Pancreas (tissue), 10 donors: ENCODE measurements around the gene BAZ1B. TPM values are rescaled to one million over a fixed set of nuclear protein-coding genes. Genes with fewer than 3 reads are reported as not detected.

ENCODE experiments used
- ATAC-seq, 4 donors: fragments of 200-7000 bp; cut with Tn5 transposase; one replicate each; pipeline versions ENCODE4 v1.8.0 to v1.9.1; 2020; ENCODE audit warnings: mild to moderate bottlenecking in 4 of 4, moderate library complexity in 4 of 4
- DNase-seq, 6 donors: peaks; one replicate each; pipeline ENCODE4 v3.0.0-alpha.2; 2020
- FAIRE-seq: peaks from 2 replicates; lab custom pipeline; 2012; peaks lifted over from hg19 to GRCh38; lab: Jason Lieb, UNC
- H3K27ac ChIP-seq, 4 donors: fragments of 200-600 bp; sonication (generic); 1 replicate in 3 of 4; 2 replicates in 1 of 4; pipeline versions ENCODE4 v1.5.0 to v1.8.0; 2020
- H3K27me3 ChIP-seq, 4 donors: fragments of 200-600 bp; one replicate each; pipeline ENCODE4 v1.8.0; 2021
- H3K36me3 ChIP-seq, 3 donors: fragments of 200-600 bp; sonication (generic) in 1 of 3; one replicate each; pipeline versions ENCODE4 v1.5.0 to v1.8.0; 2020 to 2021
- H3K4me1 ChIP-seq, 3 donors: fragments of 200-600 bp; one replicate each; pipeline ENCODE4 v1.8.0; 2021
- H3K4me3 ChIP-seq, 4 donors: fragments of 200-600 bp; sonication (generic) in 2 of 4; one replicate each; pipeline versions ENCODE4 v1.5.0 to v1.8.0; 2020 to 2021
- H3K9me3 ChIP-seq, 4 donors: fragments of 200-600 bp; one replicate each; pipeline ENCODE4 v1.8.0; 2021
- CTCF ChIP-seq, 4 donors: fragments of 200-600 bp; sonication (generic) in 3 of 4; IDR thresholded peaks; one replicate each; pipeline versions ENCODE4 v1.5.0 to v1.8.0; 2021; ENCODE audit warnings: antibody characterized with exemption in 4 of 4
- WGBS, 2 donors: extraction: QIAGEN DNeasy Blood & Tissue Kit; methylation state at CpG; one replicate each; pipeline ENCODE4 v1.1.7; 2013; 5-methylcytosine and 5-hydroxymethylcytosine counted together
- intact Hi-C, 3 donors: fragments of 100-400 bp; cut with DNase I; formaldehyde crosslinking; loops; one replicate each; pipeline versions ENCODE4 v1.11.1 to v1.14.2; 2022
- polyA plus RNA-seq, 2 donors: library from polyadenylated mRNA; stranded (reverse); fragments of 200-250 nt; gene quantifications; one replicate each; pipeline ENCODE4 v1.2.3, GENCODE V29; 2013
- total RNA-seq, 6 donors: library from RNA; stranded (reverse); fragmentation: NEBNext Ultra II Directional in 4 of 6; extraction: Animal tissue kit (Norgen Biotek cat#: 25700) in 4 of 6; gene quantifications; one replicate each; pipeline versions ENCODE4 v1.2.1 to v1.2.4, GENCODE V29; 2021 to 2023
- donor health status: healthy with polysubstance abuse.
- donor health status: DM: no; HTN: no; CAD: no; lungs with moderate emphysema.
- donor health status: DM: no; HTN: no; CAD: no.
- donor health status: control.
- donor health status: control.
- donor health status: Bipolar disorder and iron deficiency.
- donor health status: DM: yes; HTN: yes; CAD: no.
- donor health status: DM: no; HTN: no; CAD: no.
- donor health status: DM: no; HTN: no; CAD: no.
- donor health status: DM: yes; HTN: yes; CAD: no.

Gene BAZ1B
- total and polyA plus RNA-seq, 8 donors, result 11.6 to 29.0 (median 17.5) TPM

- Histone ChIP-seq H3K27ac (peak overlapping the region in 1 of 4 donors; percentile 10), H3K4me3 (no peak overlapping the region), H3K36me3 (peaks cover 0 to 47% (median 16%) of the 10 kb centered on the region in 3 donors), H3K27me3 (no peaks in the 10 kb centered on the region), H3K9me3 (no peaks in the 10 kb centered on the region), H3K4me1 (peaks cover 5 to 6% (median 6%) of the 10 kb centered on the region in 3 donors)
- intact Hi-C loops, result no loop called here
- no peak for TF ChIP-seq CTCF (IDR thresholded peaks at IDR 0.05)
- FAIRE-seq (no peak), DNase-seq (no peak), ATAC-seq (peak; percentile 31 to 47 (median 36))
- WGBS, 2 donors, result 46% methylated on average over 8 of the region's 8 CpGs
Measured at GRCh38 chr7:73512018-73512780, 9.9 kb downstream of the BAZ1B start.

GRCh38 chr7:73509463-73509862 lies 12.6 kb downstream of the BAZ1B start:
- Histone ChIP-seq H3K4me1 (peaks cover 5 to 6% (median 6%) of the 10 kb centered on the region in 3 donors), H3K27ac (no peak overlapping the region), H3K36me3 (peaks cover 0 to 67% (median 22%) of the 10 kb centered on the region in 3 donors), H3K27me3 (no peaks in the 10 kb centered on the region), H3K9me3 (no peaks in the 10 kb centered on the region), H3K4me3 (no peak overlapping the region)
- intact Hi-C loops, result no loop called here
- FAIRE-seq, result no peak
- no peak for ATAC-seq
- 89 to 90% methylated on average over 5 of the region's 5 CpGs for WGBS, 2 donors
- no peak for TF ChIP-seq CTCF (IDR thresholded peaks at IDR 0.05)
- DNase-seq, result no peak

- 94 to 95% methylated on average over 2 of the region's 2 CpGs for WGBS, 2 donors
- no peak for FAIRE-seq
- H3K36me3 ChIP-seq, result peaks cover 2 to 78% (median 28%) of the 10 kb centered on the region in 3 donors
Measured at GRCh38 chr7:73507556-73507955, 14.5 kb downstream of the BAZ1B start.

GRCh38 chr7:73504920-73505319 lies 17.2 kb downstream of the BAZ1B start:
- ATAC-seq (no peak), FAIRE-seq (no peak), DNase-seq (no peak)
- TF ChIP-seq CTCF (IDR thresholded peaks at IDR 0.05), result no peak
- WGBS, 2 donors, result 50 to 85% methylated on average over 1 of the region's 1 CpG
- H3K4me1 ChIP-seq, result no peaks in the 10 kb centered on the region
- H3K4me3 ChIP-seq, result no peak overlapping the region
- no peaks in the 10 kb centered on the region for H3K9me3 ChIP-seq
- intact Hi-C loops, result no loop called here
- H3K27me3 ChIP-seq, result no peaks in the 10 kb centered on the region
- no peak overlapping the region for H3K27ac ChIP-seq
- peaks cover 2 to 84% (median 27%) of the 10 kb centered on the region in 3 donors for H3K36me3 ChIP-seq

More at GRCh38 chr7:73507556-73507955, 14.5 kb downstream of the BAZ1B start:
- no peak for DNase-seq
- Histone ChIP-seq H3K4me1 (peaks cover 1 to 4% (median 1%) of the 10 kb centered on the region in 3 donors), H3K9me3 (no peaks in the 10 kb centered on the region), H3K27ac (no peak overlapping the region), H3K27me3 (no peaks in the 10 kb centered on the region), H3K4me3 (no peak overlapping the region)
- no peak for TF ChIP-seq CTCF (IDR thresholded peaks at IDR 0.05)
- no peak for ATAC-seq
- intact Hi-C loops, result no loop called here

GRCh38 chr7:73504017-73504416 lies 18.1 kb downstream of the BAZ1B start:
- H3K27ac ChIP-seq, result no peak overlapping the region
- H3K36me3 ChIP-seq, result peaks cover 2 to 85% (median 23%) of the 10 kb centered on the region in 3 donors
- no peaks in the 10 kb centered on the region for H3K9me3 ChIP-seq
- intact Hi-C loops, result no loop called here
- 90 to 100% methylated on average over 2 of the region's 2 CpGs for WGBS, 2 donors
- no peaks in the 10 kb centered on the region for H3K27me3 ChIP-seq
- DNase-seq (no peak), FAIRE-seq (no peak), ATAC-seq (no peak)
- H3K4me1 ChIP-seq, result no peaks in the 10 kb centered on the region
- no peak for TF ChIP-seq CTCF (IDR thresholded peaks at IDR 0.05)
- H3K4me3 ChIP-seq, result no peak overlapping the region
